ENCODE results near the gene TMEM259.

Gene TMEM259

GRCh38 chr19:1040476-1041271 is 19.8 kb upstream of the TMEM259 start:
- ChIA-PET CTCF (interaction anchor here (0.6 kb wide), 1 partner anchor 184 kb away, joined by 3 read pairs; no protein-coding TSS in a partner anchor), POLR2A (ENCODE audit: low non-redundant PET) (interaction anchor here (0.5 to 1.6 kb wide), 3 partner anchors 13 to 63 kb away, joined by 3 to 11 read pairs (median 3); partner anchors contain the start of gene GPX4)
- TF ChIP-seq CTCF (conservative IDR thresholded peaks at IDR 0.05; ENCODE audit: low read depth): no peak
- peak; percentile 99 for DNase-seq (ENCODE audit: low spot score)
- peak overlapping the region; percentile 81 for H3K27ac ChIP-seq

- CTCF ChIA-PET: no interaction called here
- TF ChIP-seq CTCF (conservative IDR thresholded peaks at IDR 0.05; ENCODE audit: low read depth): no peak
- H3K27ac ChIP-seq: peak within 1 kb of the TSS; percentile 81
- peak; percentile 96 for DNase-seq (ENCODE audit: low spot score)
- POLR2A ChIA-PET (ENCODE audit: low non-redundant PET): interaction anchor here (0.5 to 1.6 kb wide), 2 partner anchors 12 to 25 kb away, joined by 3 to 11 read pairs; no protein-coding TSS in a partner anchor
These were observed 18.9 kb upstream of the TMEM259 start, which contains the start of gene ABCA7 for GRCh38 chr19:1039646-1040475. Gene ABCA7 (plus strand): TSS chr19:1040107. CDS start chr19:1041362, 1,255 bp downstream.

- no peak for TF ChIP-seq CTCF (conservative IDR thresholded peaks at IDR 0.05; ENCODE audit: low read depth)
- CTCF ChIA-PET: interaction anchor here (0.6 kb wide), 1 partner anchor 206 kb away, joined by 3 read pairs; no protein-coding TSS in a partner anchor
- peak overlapping the region; percentile 81 for H3K27ac ChIP-seq
- no peak for DNase-seq (ENCODE audit: low spot score)
- POLR2A ChIA-PET (ENCODE audit: low non-redundant PET): interaction anchor here (1.6 kb wide), 1 partner anchor 11 kb away, joined by 11 read pairs; no protein-coding TSS in a partner anchor
These were observed 18.2 kb upstream of the TMEM259 start for GRCh38 chr19:1038978-1039645.

GRCh38 chr19:1037621-1038064 is 16.7 kb upstream of the TMEM259 start:
- peak overlapping the region; percentile 81 for H3K27ac ChIP-seq
- POLR2A ChIA-PET (ENCODE audit: low non-redundant PET): no interaction called here
- no peak for TF ChIP-seq CTCF (conservative IDR thresholded peaks at IDR 0.05; ENCODE audit: low read depth)
- CTCF ChIA-PET: interaction anchor here (1.2 kb wide), 1 partner anchor 9 kb away, joined by 5 read pairs; no protein-coding TSS in a partner anchor
- no peak for DNase-seq (ENCODE audit: low spot score)

GRCh38 chr19:1035998-1036621 is 15.2 kb upstream of the TMEM259 start:
- peak overlapping the region; percentile 81 for H3K27ac ChIP-seq
- ChIA-PET CTCF (interaction anchor here (0.6 kb wide), 1 partner anchor 34 kb away, joined by 3 read pairs; no protein-coding TSS in a partner anchor), POLR2A (ENCODE audit: low non-redundant PET) (no interaction called here)
- DNase-seq (ENCODE audit: low spot score): no peak
- TF ChIP-seq CTCF (conservative IDR thresholded peaks at IDR 0.05; ENCODE audit: low read depth): no peak

Data from RWPE1 (cell line).